KBM-7 (cell line): Measurements from ENCODE around the gene OTOL1.

Experiments used
- DNase-seq: peaks from one replicate; pipeline ENCODE4 v3.0.0-alpha.2; 2015
- in situ Hi-C: fragments of 300-500 bp; cut with MboI; formaldehyde crosslinking; loops from 2 replicates; pipeline ENCODE4 v1.14.3; 2020; ENCODE audit warnings: low sequenced_read_pairs, low pct_unique_long_range_greater_than_20kb, mixed read lengths

OTOL1 gene

DNA sequence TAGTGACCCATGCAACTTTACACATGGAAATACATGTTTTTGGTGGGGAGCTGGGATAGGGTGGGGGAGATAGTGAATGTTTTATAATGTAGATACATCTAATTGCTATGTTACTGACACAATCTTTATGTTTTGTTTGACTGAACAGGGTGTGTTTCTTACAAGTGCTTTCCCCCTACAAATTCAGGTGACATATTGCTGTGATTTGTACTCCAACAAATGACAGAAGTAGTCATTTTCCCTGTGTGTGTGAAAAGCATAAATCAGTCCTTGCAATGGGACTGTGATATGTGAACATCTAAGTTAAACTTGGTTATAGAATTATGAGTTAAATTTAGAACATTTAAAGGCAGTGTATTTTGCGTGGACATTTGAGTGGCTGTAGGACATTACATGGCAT, 27.3 kb downstream of the OTOL1 start:
- DNase-seq: no peak
- in situ Hi-C loops: no loop called here

DNA sequence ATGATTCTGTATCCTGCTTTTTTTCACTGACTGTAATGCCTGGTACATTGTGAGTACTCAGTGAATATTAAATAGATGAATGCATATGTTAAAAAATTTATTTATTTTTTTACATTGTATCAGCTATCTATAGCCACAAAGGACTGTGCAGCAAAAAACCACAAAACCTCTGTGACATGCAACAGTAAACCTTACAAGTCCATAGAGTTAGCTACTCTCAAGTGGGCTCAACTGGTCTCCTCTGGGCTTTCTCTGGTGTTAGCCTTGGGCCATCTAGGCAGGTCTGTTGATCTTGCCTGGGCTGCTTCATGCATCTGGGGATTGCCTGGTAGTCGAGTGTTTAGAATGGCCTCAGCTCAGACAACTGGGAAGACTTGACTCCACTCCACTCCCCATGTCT, 35.3 kb downstream of the OTOL1 start:
- in situ Hi-C loops: no loop called here
- DNase-seq: no peak

DNA sequence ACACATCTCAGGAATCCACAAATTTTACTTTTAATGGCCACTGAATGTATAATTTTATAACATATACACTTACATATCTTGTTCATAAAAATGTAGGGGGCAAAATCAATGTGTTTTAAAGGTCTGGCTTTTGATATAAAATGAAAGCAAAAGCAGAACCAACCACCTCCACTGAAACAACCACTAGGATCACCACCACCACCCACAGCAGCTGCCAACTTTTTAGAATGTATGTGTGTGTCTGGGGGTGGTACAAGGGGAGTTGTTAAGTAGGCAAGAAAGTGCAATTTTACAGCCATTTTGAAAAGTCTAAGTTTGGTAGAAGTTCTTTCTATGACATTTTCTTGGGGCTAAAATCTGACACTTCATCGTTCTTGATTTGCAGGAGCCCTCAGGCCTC, 44.0 kb downstream of the OTOL1 start:
- no peak for DNase-seq
- in situ Hi-C loops: no loop called here

DNA sequence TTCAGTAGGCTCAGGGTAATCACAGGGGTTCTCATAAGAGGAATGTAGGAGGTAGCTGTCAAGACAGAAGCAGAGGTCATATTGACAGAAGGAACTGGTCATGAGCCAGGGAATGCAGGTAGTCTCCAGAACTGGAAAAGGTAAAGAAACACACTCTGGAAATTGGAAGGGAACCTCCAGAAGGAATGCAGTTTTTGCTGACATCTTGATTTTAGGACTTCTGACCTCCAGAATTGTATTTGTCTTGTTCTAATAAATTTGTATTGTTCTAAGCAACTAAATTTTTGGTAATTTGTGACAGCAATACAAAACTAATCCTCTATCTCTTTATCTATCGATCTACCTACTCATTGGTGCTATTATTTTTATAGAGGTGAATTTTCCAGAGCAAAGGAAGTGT, 49.2 kb downstream of the OTOL1 start:
- in situ Hi-C loops: no loop called here
- no peak for DNase-seq

DNA sequence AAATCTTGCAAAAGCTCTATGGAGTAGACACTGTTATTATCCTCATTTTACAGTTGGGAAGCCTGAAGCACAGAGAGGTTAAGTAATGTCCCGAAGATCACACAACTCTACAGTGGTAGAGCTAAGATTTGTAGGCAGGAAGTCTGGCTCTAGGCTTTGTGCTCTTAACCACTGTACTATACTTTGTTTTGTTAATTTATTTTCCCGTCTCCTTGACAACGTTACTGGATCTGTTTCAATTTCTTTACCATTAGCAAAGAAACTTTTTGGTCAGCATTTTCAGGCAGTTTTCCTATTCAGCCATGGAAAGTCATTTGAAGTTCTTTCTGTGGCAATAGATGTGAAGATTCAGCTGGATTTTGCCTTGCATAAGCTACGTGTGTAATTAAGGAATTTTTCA, 51.7 kb downstream of the OTOL1 start:
- no peak for DNase-seq
- in situ Hi-C loops: no loop called here

DNA sequence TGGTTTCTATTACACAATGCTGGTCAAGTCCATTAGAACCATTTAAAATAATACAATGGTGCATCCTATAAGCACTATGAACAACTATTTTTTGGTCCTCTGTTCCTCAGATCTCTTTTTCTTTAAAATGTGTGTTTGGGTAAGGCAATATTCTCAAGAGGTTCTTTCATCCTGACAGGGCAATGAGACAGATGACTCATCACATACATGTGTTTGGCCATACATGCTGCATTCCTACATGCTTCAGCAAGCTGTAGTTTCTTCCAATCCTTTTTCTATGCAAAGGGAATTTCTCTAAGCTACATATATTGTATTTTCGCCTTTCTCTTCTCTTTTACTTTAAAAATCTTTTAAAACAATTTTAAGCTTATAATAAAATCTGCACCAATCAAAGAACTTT, 52.7 kb downstream of the OTOL1 start:
- DNase-seq: no peak
- in situ Hi-C loops: no loop called here

DNA sequence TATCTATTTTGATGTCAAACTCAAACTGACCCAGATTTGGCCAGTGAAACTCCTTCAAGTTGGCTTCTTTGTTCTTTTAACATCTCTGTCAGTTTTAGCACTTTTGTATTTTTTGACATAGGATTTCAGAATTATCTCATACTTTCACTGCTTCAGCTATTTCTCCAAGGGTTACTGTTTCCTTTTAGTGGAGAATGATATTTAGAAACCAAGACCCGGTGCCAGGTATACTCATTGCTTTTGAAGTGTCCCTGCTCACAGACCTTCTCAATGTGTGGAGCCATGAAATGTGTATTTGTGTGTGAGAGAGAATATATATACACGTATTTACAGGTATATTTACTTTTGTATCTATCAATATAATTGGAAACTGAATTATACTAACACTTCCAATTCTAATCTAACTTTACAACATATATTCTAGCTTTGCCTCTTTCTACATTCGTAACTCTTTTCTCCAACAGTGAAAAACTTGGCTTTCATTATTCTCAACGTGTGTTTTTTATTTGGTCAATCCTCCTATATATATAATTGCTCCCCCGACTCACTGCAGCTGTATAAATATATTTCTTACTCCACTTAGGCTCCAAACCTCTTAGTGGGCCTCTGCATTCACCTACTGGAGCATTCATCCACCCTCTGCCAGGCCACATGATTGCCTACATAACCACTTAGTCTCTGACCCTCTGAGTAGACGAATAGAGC, 54.0 kb downstream of the OTOL1 start:
- in situ Hi-C loops: no loop called here

DNA sequence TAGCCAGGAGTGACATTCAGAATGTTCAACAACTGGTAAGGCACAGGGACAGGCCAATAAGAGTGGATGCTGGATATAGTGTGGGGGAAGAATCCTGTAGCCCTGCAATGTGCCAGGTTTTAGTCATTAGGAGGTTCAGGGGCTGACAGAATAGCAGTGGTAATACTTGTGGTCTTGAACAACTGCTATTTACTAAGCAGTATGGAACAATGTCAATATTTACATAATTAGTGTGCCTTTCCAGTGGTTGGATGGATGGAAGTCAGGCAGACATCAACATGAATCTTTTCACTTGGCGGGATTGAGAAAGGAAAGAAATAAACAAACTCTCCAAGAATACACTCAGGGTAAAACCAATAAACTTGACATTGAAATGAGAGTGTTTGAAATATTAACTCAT, 55.1 kb downstream of the OTOL1 start:
- DNase-seq: no peak
- in situ Hi-C loops: no loop called here

More for the DNA sequence above, 54.0 kb downstream of the OTOL1 start:
- no peak for DNase-seq

DNA sequence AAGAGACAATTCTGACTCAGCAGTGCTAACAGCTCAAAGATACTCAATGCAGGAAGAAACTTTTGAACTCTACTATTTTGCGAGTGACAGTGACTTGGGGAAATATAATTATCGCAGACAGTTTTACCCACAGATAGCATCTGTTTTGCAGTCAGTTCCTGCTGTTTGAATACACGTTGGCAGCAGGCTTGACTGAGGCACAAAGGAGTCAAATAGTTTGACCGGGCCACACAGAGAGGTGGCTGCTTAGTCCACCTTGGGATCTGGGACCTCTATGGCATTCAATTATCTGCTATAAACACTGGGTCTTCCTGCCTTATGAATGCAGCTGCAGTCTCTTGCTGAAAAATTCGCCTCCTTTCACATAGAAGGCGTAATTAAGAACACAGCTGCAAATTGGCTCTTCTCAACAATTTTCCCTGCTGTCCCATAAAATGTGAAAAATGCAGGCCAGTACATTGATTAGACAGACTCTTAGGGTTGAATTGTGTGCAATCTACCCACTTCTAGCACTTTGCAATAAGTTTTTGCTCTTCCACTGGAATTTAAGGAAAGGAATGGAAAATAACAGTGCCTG, 56.5 kb downstream of the OTOL1 start:
- no peak for DNase-seq
- in situ Hi-C loops: no loop called here
